RWPE1 (cell line): Measurements from ENCODE around the gene S100A9.
A peak's percentile ranks its signal among the peaks of the same experiment; 100 is the strongest.
"Not testable (repeated sequence)": the region's sequence is repeated elsewhere in the genome, so short reads cannot be mapped to it uniquely, and the experiment has no call there.

Source experiments
- CTCF ChIA-PET: fragments of 350-600 bp; sonication (Branson Sonifier 250); formaldehyde crosslinking; extraction: SDS; loops from one replicate; lab custom pipeline; 2021; lab: Yijun Ruan, JAX
- POLR2A ChIA-PET: fragments of 400-600 bp; formaldehyde crosslinking; extraction: SDS; loops from one replicate; lab custom pipeline; 2020; ENCODE audit warnings: antibody characterized with exemption; ENCODE audit not compliant: low non-redundant PET; lab: Yijun Ruan, JAX
- DNase-seq: peaks from one replicate; pipeline ENCODE4 v3.0.0; 2012; ENCODE audit warnings: low spot score
- H3K27ac ChIP-seq: fragments of 450-650 bp; 2 replicates; pipeline ENCODE4 v1.5.1; 2017
- TF ChIP-seq, protein P1 (sequence below): fragments of 450-650 bp; conservative IDR thresholded peaks from 2 replicates; pipeline ENCODE4 v1.5.1; 2017; ENCODE audit warnings: low read depth, mild to moderate bottlenecking

Gene S100A9

DNA sequence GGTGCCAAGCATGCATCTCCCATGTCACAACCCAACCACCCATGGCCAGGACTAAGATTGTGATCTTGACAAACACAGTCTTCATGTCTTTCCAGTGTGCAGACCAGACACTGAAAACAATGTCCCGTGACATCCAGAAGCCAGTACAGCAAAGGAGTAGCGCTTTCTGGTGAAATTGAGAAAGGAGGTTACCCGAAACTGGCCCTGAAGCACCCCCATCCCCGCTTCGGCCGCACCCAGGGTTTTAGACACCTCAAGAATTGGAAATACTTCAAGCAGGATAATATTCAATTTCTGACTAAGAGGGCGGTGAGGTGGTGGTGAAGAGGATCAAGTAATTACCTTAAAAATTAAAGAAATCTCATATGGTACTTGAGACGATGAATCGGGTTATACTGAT lies 43.8 kb downstream of the S100A9 start:
- ChIA-PET CTCF (no interaction called here), POLR2A (no interaction called here)
- H3K27ac ChIP-seq = no peak overlapping the region
- no peak for DNase-seq
- TF ChIP-seq, protein P1, sequence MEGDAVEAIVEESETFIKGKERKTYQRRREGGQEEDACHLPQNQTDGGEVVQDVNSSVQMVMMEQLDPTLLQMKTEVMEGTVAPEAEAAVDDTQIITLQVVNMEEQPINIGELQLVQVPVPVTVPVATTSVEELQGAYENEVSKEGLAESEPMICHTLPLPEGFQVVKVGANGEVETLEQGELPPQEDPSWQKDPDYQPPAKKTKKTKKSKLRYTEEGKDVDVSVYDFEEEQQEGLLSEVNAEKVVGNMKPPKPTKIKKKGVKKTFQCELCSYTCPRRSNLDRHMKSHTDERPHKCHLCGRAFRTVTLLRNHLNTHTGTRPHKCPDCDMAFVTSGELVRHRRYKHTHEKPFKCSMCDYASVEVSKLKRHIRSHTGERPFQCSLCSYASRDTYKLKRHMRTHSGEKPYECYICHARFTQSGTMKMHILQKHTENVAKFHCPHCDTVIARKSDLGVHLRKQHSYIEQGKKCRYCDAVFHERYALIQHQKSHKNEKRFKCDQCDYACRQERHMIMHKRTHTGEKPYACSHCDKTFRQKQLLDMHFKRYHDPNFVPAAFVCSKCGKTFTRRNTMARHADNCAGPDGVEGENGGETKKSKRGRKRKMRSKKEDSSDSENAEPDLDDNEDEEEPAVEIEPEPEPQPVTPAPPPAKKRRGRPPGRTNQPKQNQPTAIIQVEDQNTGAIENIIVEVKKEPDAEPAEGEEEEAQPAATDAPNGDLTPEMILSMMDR = no peak

- no peak overlapping the region for H3K27ac ChIP-seq
- DNase-seq = no peak
- TF ChIP-seq, protein P1 = no peak
- ChIA-PET CTCF (no interaction called here), POLR2A (no interaction called here)
Measured at GRCh38 chr1:153402226-153402625, 44.6 kb downstream of the S100A9 start.

GRCh38 chr1:153403421-153404085 lies 45.9 kb downstream of the S100A9 start:
- no peak overlapping the region for H3K27ac ChIP-seq
- TF ChIP-seq, protein P1 = no peak
- ChIA-PET POLR2A (no interaction called here), CTCF (interaction anchor here (0.6 to 1.1 kb wide), 3 partner anchors 50 to 470 kb away, joined by 3 to 4 read pairs (median 3); no protein-coding TSS in a partner anchor)
- no peak for DNase-seq

- ChIA-PET POLR2A (no interaction called here), CTCF (interaction anchor here (0.5 to 1.6 kb wide), 9 partner anchors 13 to 1178 kb away, joined by 3 to 11 read pairs (median 3); partner anchors contain the start of genes S100A12 and S100A8)
- DNase-seq = no peak
- no peak overlapping the region for H3K27ac ChIP-seq
- TF ChIP-seq, protein P1 = no peak
Measured at GRCh38 chr1:153404086-153404635, 46.5 kb downstream of the S100A9 start.

- CTCF ChIA-PET = interaction anchor here (0.5 to 1.6 kb wide), 12 partner anchors 10 to 1179 kb away, joined by 3 to 11 read pairs (median 3); partner anchors contain the start of genes S100A12 and S100A8
- POLR2A ChIA-PET = no interaction called here
- DNase-seq = peak; percentile 58
- TF ChIP-seq, protein P1 = peak; percentile 59
- H3K27ac ChIP-seq = no peak overlapping the region
Measured at GRCh38 chr1:153404768-153405167, 47.1 kb downstream of the S100A9 start.

GRCh38 chr1:153405825-153406599 lies 48.4 kb downstream of the S100A9 start:
- H3K27ac ChIP-seq, DNase-seq, POLR2A ChIA-PET: not testable (repeated sequence)
- CTCF ChIA-PET = interaction anchor here (1.4 to 1.6 kb wide), 2 partner anchors 53 to 88 kb away, joined by 7 to 11 read pairs; no protein-coding TSS in a partner anchor

- CTCF ChIA-PET = interaction anchor here (1.1 to 1.2 kb wide), 2 partner anchors 52 to 88 kb away, joined by 3 to 5 read pairs; no protein-coding TSS in a partner anchor
- POLR2A ChIA-PET, H3K27ac ChIP-seq, DNase-seq: not testable (repeated sequence)
Measured at GRCh38 chr1:153407274-153407673, 49.6 kb downstream of the S100A9 start.
